Heart left ventricle (tissue), 16 donors: ENCODE results near the gene UBQLN4. TPM values are rescaled to one million over a fixed set of nuclear protein-coding genes. Genes with fewer than 3 reads are reported as not detected.

Source experiments
- ATAC-seq, 4 donors: fragments of 200-7000 bp; cut with Tn5 transposase; one replicate each; pipeline ENCODE4 v1.9.1; 2020 to 2022; ENCODE audit warnings: moderate library complexity in 4 of 4, mild to moderate bottlenecking in 3 of 4, moderate number of reproducible peaks in 1 of 4
- DNase-seq, 5 donors: peaks; one replicate each; pipeline ENCODE4 v3.0.0-alpha.2; 2020
- H3K27ac ChIP-seq, 12 donors: fragments of 200-600 bp; sonication (generic) in 4 of 12; one replicate each; pipeline versions ENCODE4 v1.5.0 to v1.8.0; 2016 to 2022; ENCODE audit warnings: mild to moderate bottlenecking in 2 of 12
- H3K27me3 ChIP-seq, 9 donors: fragments of 200-600 bp; sonication (generic) in 2 of 9; one replicate each; pipeline versions ENCODE4 v1.5.1 to v1.8.0; 2016 to 2022; ENCODE audit warnings: mild to moderate bottlenecking in 3 of 9
- H3K36me3 ChIP-seq, 9 donors: fragments of 200-600 bp; sonication (generic) in 2 of 9; one replicate each; pipeline versions ENCODE4 v1.5.0 to v1.8.0; 2018 to 2022; ENCODE audit warnings: mild to moderate bottlenecking in 2 of 9
- H3K4me1 ChIP-seq, 12 donors: fragments of 200-600 bp; sonication (generic) in 4 of 12; one replicate each; pipeline versions ENCODE4 v1.5.0 to v1.8.0; 2016 to 2022; ENCODE audit warnings: mild to moderate bottlenecking in 3 of 12
- H3K4me3 ChIP-seq, 12 donors: fragments of 200-600 bp; sonication (generic) in 4 of 12; one replicate each; pipeline versions ENCODE4 v1.5.0 to v1.8.0; 2017 to 2022; ENCODE audit warnings: mild to moderate bottlenecking in 9 of 12, moderate library complexity in 4 of 12
- H3K9me3 ChIP-seq, 12 donors: fragments of 200-600 bp; sonication (generic) in 4 of 12; one replicate each; pipeline versions ENCODE4 v1.5.0 to v1.8.0; 2016 to 2022; ENCODE audit warnings: mild to moderate bottlenecking in 1 of 12
- POLR2A ChIP-seq, 2 donors: fragments of 450-650 bp; IDR thresholded peaks; one replicate each; pipeline ENCODE4 v1.6.1; 2017; ENCODE audit warnings: antibody characterized with exemption in 2 of 2, mild to moderate bottlenecking in 2 of 2, moderate library complexity in 2 of 2
- WGBS, 4 donors: extraction: QIAGEN DNeasy Blood & Tissue Kit in 2 of 4; methylation state at CpG; one replicate each; pipeline versions ENCODE4 v1.1.5 to v1.1.7; 2013 to 2018; 5-methylcytosine and 5-hydroxymethylcytosine counted together
- intact Hi-C, 10 donors: fragments of 100-400 bp; cut with DNase I; formaldehyde crosslinking; loops; one replicate each; pipeline versions ENCODE4 v1.11.1 to v1.14.2; 2022
- polyA plus RNA-seq, 2 donors: library from polyadenylated mRNA; stranded (reverse); fragments of 200-250 nt; gene quantifications; one replicate each; pipeline ENCODE4 v1.2.3, GENCODE V29; 2013
- total RNA-seq, 9 donors: library from RNA; depleted of rRNA in 2 of 9; stranded (reverse); fragments of >200 nt in 2 of 9; fragmentation: NEBNext Ultra II Directional in 3 of 9; extraction: Animal tissue kit (Norgen Biotek cat#: 25700) in 3 of 9; gene quantifications; one replicate each; pipeline versions ENCODE4 v1.1.0 to v1.2.4, GENCODE V29; 2016 to 2023
- TF ChIP-seq, protein P1 (sequence below), 12 donors: fragments of 200-600 bp; sonication (generic) in 4 of 12; IDR thresholded peaks; one replicate each; pipeline versions ENCODE4 v1.5.0 to v1.8.0; 2018 to 2022; ENCODE audit warnings: antibody characterized with exemption in 12 of 12, mild to moderate bottlenecking in 5 of 12
- donor health status: ischemic (EF 13 %, LVEDD 7.1; RV severe dilation, severe dysfunction).
- donor health status: healthy with polysubstance abuse.
- donor health status: DM: no; HTN: yes; CAD: no.
- donor health status: DM: no; HTN: no; CAD: no.
- donor health status: ischemic (EF 25% LVEDD 6.9; RV normal size, moderate dysfunction).
- donor health status: ischemic (EF 25% LVEDD 5.7; RV mildly dilated, moderate dysfunction).
- donor health status: healthy.
- donor health status: DM: yes; HTN: yes; CAD: no.
- donor health status: ischemic (EF 35%, LVEDD 5.7; RV mildly dilated, moderate dysfunction).
- donor health status: nonischemic (EF 11% LVEDD 7.7; RV severe dilation, severe dysfunction).
- donor health status: DM: yes; HTN: yes; CAD: no.
- donor health status: PGD.
- donor health status: ischemic (EF 29% LVEDD 5.4; RV normal size, mild dysfunction).
- donor health status: nonischemic (EF 23%, LVEDD 6.1; RV moderate dilation, normal function).

Gene UBQLN4
- total and polyA plus RNA-seq, 11 donors: 15.1 to 37.3 (median 26.9) TPM

DNA sequence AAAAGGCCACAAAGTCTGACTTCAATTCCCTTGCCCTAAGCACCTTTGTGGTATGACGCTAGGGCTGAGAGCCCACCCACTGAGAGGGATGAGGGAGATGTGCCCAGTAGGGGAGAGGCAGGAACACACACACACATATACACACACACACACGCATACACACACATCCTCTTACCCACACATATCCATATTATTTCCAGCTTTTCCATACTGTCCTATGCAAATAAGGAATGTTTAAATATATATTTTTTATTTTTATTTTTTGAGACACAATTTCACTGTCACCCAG lies 10.3 kb upstream of the UBQLN4 start:
- 56 to 70% (median 67%) methylated on average over 2 of the region's 2 CpGs for WGBS, 4 donors
- H3K4me1 ChIP-seq: no peaks in the 10 kb centered on the region
- intact Hi-C loops: loop anchor here in 1 of 10 donors (10.0 kb wide), 1 partner anchor 129 kb away; the partner anchor contains the start of gene KHDC4

GRCh38 chr1:156062189-156062588 lies 8.6 kb upstream of the UBQLN4 start:
- Histone ChIP-seq H3K27me3 (no peaks in the 10 kb centered on the region), H3K9me3 (no peaks in the 10 kb centered on the region), H3K27ac (no peak overlapping the region), H3K4me1 (no peaks in the 10 kb centered on the region), H3K4me3 (no peak overlapping the region), H3K36me3 (peaks cover 0 to 17% (median 6%) of the 10 kb centered on the region in 9 donors)
- ATAC-seq (no peak), DNase-seq (peak in 1 of 5 donors; percentile 39)
- WGBS, 4 donors: 90 to 97% (median 93%) methylated on average over 3 of the region's 3 CpGs
- TF ChIP-seq, protein P1, sequence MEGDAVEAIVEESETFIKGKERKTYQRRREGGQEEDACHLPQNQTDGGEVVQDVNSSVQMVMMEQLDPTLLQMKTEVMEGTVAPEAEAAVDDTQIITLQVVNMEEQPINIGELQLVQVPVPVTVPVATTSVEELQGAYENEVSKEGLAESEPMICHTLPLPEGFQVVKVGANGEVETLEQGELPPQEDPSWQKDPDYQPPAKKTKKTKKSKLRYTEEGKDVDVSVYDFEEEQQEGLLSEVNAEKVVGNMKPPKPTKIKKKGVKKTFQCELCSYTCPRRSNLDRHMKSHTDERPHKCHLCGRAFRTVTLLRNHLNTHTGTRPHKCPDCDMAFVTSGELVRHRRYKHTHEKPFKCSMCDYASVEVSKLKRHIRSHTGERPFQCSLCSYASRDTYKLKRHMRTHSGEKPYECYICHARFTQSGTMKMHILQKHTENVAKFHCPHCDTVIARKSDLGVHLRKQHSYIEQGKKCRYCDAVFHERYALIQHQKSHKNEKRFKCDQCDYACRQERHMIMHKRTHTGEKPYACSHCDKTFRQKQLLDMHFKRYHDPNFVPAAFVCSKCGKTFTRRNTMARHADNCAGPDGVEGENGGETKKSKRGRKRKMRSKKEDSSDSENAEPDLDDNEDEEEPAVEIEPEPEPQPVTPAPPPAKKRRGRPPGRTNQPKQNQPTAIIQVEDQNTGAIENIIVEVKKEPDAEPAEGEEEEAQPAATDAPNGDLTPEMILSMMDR (IDR thresholded peaks at IDR 0.05): no peak
- TF ChIP-seq POLR2A (IDR thresholded peaks at IDR 0.05): no peak
- intact Hi-C loops: loop anchor here in 1 of 10 donors (10.0 kb wide), 1 partner anchor 127 kb away; the partner anchor contains the start of gene KHDC4

More for the DNA sequence above, 10.3 kb upstream of the UBQLN4 start:
- Histone ChIP-seq H3K4me3 (no peak overlapping the region), H3K27me3 (no peaks in the 10 kb centered on the region), H3K27ac (no peak overlapping the region), H3K36me3 (peaks cover 0 to under 1% (median 0%) of the 10 kb centered on the region in 9 donors), H3K9me3 (no peaks in the 10 kb centered on the region)
- no peak for ATAC-seq
- TF ChIP-seq, protein P1 (IDR thresholded peaks at IDR 0.05): no peak
- TF ChIP-seq POLR2A (IDR thresholded peaks at IDR 0.05): no peak
- DNase-seq: peak in 1 of 5 donors; percentile 6

DNA sequence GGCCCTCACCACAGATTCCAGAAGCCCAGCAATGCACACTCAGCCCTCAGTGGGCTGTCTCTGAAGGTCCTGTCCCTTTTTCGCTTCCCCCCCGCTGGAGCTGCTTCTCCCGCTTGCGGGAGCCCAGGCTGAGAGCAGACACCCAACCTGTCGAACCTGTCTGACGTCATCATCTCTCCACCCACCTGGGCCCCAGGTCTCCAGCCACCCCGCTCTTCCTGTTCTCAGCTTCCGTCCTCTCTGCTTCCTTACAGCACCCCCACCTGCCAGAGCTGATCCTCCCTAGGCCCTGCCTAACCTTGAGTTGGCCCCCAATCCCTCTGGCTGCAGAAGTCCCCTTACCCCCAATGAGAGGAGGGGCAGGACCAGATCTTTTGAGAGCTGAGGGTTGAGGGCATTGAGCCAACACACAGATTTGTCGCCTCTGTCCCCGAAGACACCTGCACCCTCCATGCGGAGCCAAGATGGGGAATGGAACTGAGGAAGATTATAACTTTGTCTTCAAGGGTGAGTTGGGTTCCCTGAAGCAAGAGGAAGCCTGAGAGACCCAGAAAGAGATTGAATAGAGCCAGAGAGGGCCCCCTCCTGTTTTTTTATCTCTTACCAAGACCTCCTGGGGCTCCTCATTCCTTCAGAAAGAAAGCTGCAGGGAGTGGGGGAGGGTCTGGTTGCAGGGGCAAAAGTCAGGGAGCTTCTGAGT lies 7.5 kb upstream of the UBQLN4 start, which contains the start of gene RAB25:
Gene RAB25, plus strand, starts transcription at position 224 of the 700 bp plus-strand sequence. Its CDS starts 241 bp downstream, at position 465.
- TF ChIP-seq, protein P1 (IDR thresholded peaks at IDR 0.05): no peak
- no peak for TF ChIP-seq POLR2A (IDR thresholded peaks at IDR 0.05)
- H3K27ac ChIP-seq: no peak within 1 kb of the TSS
- no peak within 1 kb of the TSS for H3K4me3 ChIP-seq
- ATAC-seq (peak in 1 of 4 donors; percentile 14), DNase-seq (peak in 2 of 5 donors; percentile 13 to 22)
- peaks cover 0 to 28% (median 8%) of the 10 kb centered on the region in 9 donors for H3K36me3 ChIP-seq
- H3K9me3 ChIP-seq: no peaks in the 10 kb centered on the region
- H3K4me1 ChIP-seq: peaks cover 0 to 7% (median under 1%) of the 10 kb centered on the region in 12 donors
- WGBS, 4 donors: 58 to 61% (median 60%) methylated on average over 11 of the region's 11 CpGs
- intact Hi-C loops: loop anchor here in 1 of 10 donors (10.0 kb wide), 1 partner anchor 126 kb away; the partner anchor contains the start of gene KHDC4
- no peaks in the 10 kb centered on the region for H3K27me3 ChIP-seq

DNA sequence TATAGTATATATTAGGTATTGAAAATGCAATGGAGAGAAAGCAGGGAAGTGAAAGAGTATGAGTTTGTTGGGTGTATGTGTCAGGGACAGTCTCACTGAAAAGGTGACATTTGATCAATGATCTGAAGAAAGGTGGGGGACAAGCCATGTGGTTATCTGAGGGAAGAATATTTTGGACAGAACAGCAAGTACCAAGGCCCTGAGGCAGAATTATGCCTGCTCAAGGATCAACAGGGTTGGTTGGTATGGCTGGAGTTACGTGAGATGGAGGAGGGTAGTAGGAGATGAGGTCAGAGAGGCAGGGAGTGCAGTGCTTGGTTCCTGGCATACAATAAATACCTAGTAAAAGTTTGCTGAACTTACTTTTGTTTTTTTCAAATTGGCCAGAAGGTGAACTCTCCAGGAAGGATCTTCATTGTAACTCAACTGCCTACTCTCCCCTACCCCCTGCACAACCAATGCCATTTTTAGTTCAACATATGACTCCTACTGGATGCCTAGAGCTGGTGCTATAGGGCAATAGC lies 2.8 kb upstream of the UBQLN4 start:
- no peaks in the 10 kb centered on the region for H3K9me3 ChIP-seq
- 93 to 100% (median 98%) methylated on average over 1 of the region's 1 CpG for WGBS, 4 donors
- TF ChIP-seq POLR2A (IDR thresholded peaks at IDR 0.05): no peak
- TF ChIP-seq, protein P1 (IDR thresholded peaks at IDR 0.05): no peak
- peaks cover 0 to 35% (median 19%) of the 10 kb centered on the region in 12 donors for H3K4me1 ChIP-seq
- ATAC-seq (no peak), DNase-seq (no peak)
- H3K36me3 ChIP-seq: peaks cover 0 to 28% (median 8%) of the 10 kb centered on the region in 9 donors
- peak overlapping the region in 2 of 12 donors; percentile 78 to 95 for H3K4me3 ChIP-seq
- intact Hi-C loops: loop anchor here in 3 of 10 donors (5.0 to 10.0 kb wide), 3 partner anchors 34 to 122 kb away; partner anchors contain the start of genes KHDC4 (in 2 of the 3), SSR2 (in 2 of the 3) and RXFP4 (in 1 of the 3)
- H3K27me3 ChIP-seq: no peaks in the 10 kb centered on the region
- no peak overlapping the region for H3K27ac ChIP-seq
